OCI-LY7 (cell line): Measurements from ENCODE around the gene FAM171A2. TPM values are rescaled to one million over a fixed set of nuclear protein-coding genes. Genes with fewer than 3 reads are reported as not detected.

Experiments
- BruUV-seq: library from RNA; stranded (reverse); fragments of 400-500 nt; replicated peaks from 2 replicates; lab custom pipeline; 2021; lab: Mats Ljungman, UMichigan
- CTCF ChIA-PET: fragments of 300-600 bp; sonication (Branson Sonifier 250); formaldehyde crosslinking; loops from one replicate; lab custom pipeline; 2022; ENCODE audit warnings: antibody characterized with exemption; ENCODE audit not compliant: unreplicated experiment; lab: Charles Lee
- POLR2A ChIA-PET: fragments of 300-600 bp; sonication (Branson Sonifier 250); formaldehyde crosslinking; loops from one replicate; lab custom pipeline; 2022; ENCODE audit warnings: antibody characterized with exemption; lab: Charles Lee
- DNase-seq: peaks from one replicate; pipeline ENCODE4 v3.0.0-alpha.2; 2015; ENCODE audit warnings: low spot score
- H2AFZ ChIP-seq: fragments of 200-600 bp; sonication (generic), shearing (Covaris generic); 2 replicates; pipeline ENCODE4 v1.6.1; 2014; ENCODE audit warnings: mild to moderate bottlenecking, antibody characterized with exemption, low read length, moderate library complexity
- H3K27ac ChIP-seq: fragments of 200-600 bp; sonication (generic); 2 replicates; pipeline ENCODE4 v1.5.1; 2014; ENCODE audit warnings: mixed run types, low read depth, mild to moderate bottlenecking, moderate library complexity, low read length, inconsistent platforms; ENCODE audit not compliant: poor library complexity, severe bottlenecking
- H3K36me3 ChIP-seq: fragments of 200-600 bp; sonication (generic); 2 replicates; pipeline ENCODE4 v1.6.1; 2014; ENCODE audit warnings: mild to moderate bottlenecking, antibody characterized with exemption, low read length, moderate library complexity, mixed read lengths; ENCODE audit not compliant: insufficient read depth
- H3K4me1 ChIP-seq: fragments of 200-600 bp; sonication (generic); 2 replicates; pipeline ENCODE4 v1.5.1; 2014; ENCODE audit warnings: mild to moderate bottlenecking, low read length; ENCODE audit not compliant: insufficient read depth, poor library complexity, severe bottlenecking
- H3K4me2 ChIP-seq: fragments of 200-600 bp; sonication (generic); 2 replicates; pipeline ENCODE4 v1.6.1; 2014; ENCODE audit warnings: mild to moderate bottlenecking, low read length
- H3K4me3 ChIP-seq: fragments of 200-600 bp; sonication (generic); 2 replicates; pipeline ENCODE4 v1.5.1; 2014; ENCODE audit warnings: mild to moderate bottlenecking, low read depth, low read length; ENCODE audit not compliant: poor library complexity, severe bottlenecking
- H3K79me2 ChIP-seq: fragments of 200-600 bp; sonication (generic); 2 replicates; pipeline ENCODE4 v1.6.1; 2016; ENCODE audit warnings: low read depth, mild to moderate bottlenecking, low read length, moderate library complexity, mixed read lengths; ENCODE audit not compliant: insufficient read depth
- H3K9me2 ChIP-seq: fragments of 200-600 bp; sonication (generic); 2 replicates; pipeline ENCODE4 v1.6.1; 2016; ENCODE audit warnings: mild to moderate bottlenecking, low read length, mixed read lengths; ENCODE audit not compliant: insufficient read depth
- H3K9me3 ChIP-seq: fragments of 200-600 bp; sonication (generic); 2 replicates; pipeline ENCODE4 v1.6.1; 2014; ENCODE audit warnings: mild to moderate bottlenecking, mixed run types, low read length, mixed read lengths
- H4K20me1 ChIP-seq: fragments of 200-600 bp; sonication (generic); 2 replicates; pipeline ENCODE4 v1.6.1; 2014; ENCODE audit warnings: mild to moderate bottlenecking, antibody characterized with exemption, low read length, moderate library complexity, mixed read lengths; ENCODE audit not compliant: insufficient read depth
- CTCF ChIP-seq: fragments of 200-600 bp; sonication (generic); conservative IDR thresholded peaks from 2 replicates; pipeline ENCODE4 v1.5.1; 2014; ENCODE audit warnings: mild to moderate bottlenecking, antibody characterized with exemption, low read length, moderate library complexity, mixed read lengths
- EZH2phosphoT487 ChIP-seq: fragments of 200-600 bp; sonication (generic); IDR thresholded peaks from 2 replicates; pipeline ENCODE4 v1.6.1; 2018; ENCODE audit warnings: low read depth, borderline replicate concordance, mild to moderate bottlenecking, mixed run types, antibody characterized with exemption, low read length, moderate library complexity, mixed read lengths
- intact Hi-C: fragments of 100-400 bp; cut with micrococcal nuclease; formaldehyde crosslinking; loops from one replicate; pipeline ENCODE4 v1.10.0; 2022; ENCODE audit not compliant: unreplicated experiment
- total RNA-seq, 2 experiments: library from RNA; depleted of rRNA in 1 of 2; stranded (reverse); fragments of >200 nt in 1 of 2; shearing (Covaris generic) in 1 of 2; gene quantifications; 2 replicates each; pipeline ENCODE4 v1.2.3, GENCODE V29; 2014 to 2022

The FAM171A2 gene
- total RNA-seq, 2 experiments from 2014 or later = 3.4 to 4.6 TPM

- ChIA-PET POLR2A (interaction anchor here (1.2 kb wide), 1 partner anchor 13 kb away, joined by 3 read pairs; no protein-coding TSS in a partner anchor), CTCF (interaction anchor here (0.6 kb wide), 2 partner anchors 22 to 56 kb away, joined by 3 to 4 read pairs; no protein-coding TSS in a partner anchor)
- peak overlapping the region; percentile 61 for H3K4me3 ChIP-seq
- intact Hi-C loops = no loop called here
- H3K4me1 ChIP-seq = peaks cover 5% of the 10 kb centered on the region
- H3K27ac ChIP-seq = no peak overlapping the region
- H3K36me3 ChIP-seq = peaks cover 4% of the 10 kb centered on the region; the same call in 1 of the 2 replicates
- no peaks in the 10 kb centered on the region for H4K20me1 ChIP-seq
- no peaks in the 10 kb centered on the region for H3K9me3 ChIP-seq
- H3K4me2 ChIP-seq = peak overlapping the region; percentile 59; the same call in 1 of the 2 replicates
- DNase-seq = no peak
- H2AFZ ChIP-seq = no peak overlapping the region
- H3K9me2 ChIP-seq = no peaks in the 10 kb centered on the region
- TF ChIP-seq EZH2phosphoT487 = no peak
- no peak for TF ChIP-seq CTCF
- no peaks in the 10 kb centered on the region for H3K79me2 ChIP-seq
- BruUV-seq = no TSS peak
Observed at GRCh38 chr17:44314524-44314868, 49.2 kb downstream of the FAM171A2 start.

DNA sequence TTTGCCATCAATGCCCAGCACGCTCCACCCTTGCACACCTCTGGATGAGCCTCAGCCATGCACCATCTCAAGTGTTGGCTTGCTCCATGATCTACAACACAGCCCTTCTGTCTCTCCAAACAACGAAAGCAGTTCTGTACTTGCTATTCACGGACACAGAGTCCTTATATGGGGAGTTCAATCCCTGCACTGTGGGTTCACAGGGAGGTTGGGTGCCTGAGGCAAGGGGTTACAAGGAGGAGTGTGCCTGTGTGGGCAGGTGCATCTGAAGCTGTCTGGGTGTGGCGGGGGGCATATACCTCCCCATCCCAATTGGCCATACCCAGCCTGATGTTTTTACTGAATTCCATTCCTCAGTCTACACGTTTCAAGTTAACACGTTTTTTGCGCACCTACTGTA, 49.6 kb downstream of the FAM171A2 start:
- TF ChIP-seq CTCF (no peak), EZH2phosphoT487 (no peak)
- peaks cover 10% of the 10 kb centered on the region for H3K4me1 ChIP-seq
- H3K36me3 ChIP-seq = no peaks in the 10 kb centered on the region
- no TSS peak for BruUV-seq
- H2AFZ ChIP-seq = no peak overlapping the region
- ChIA-PET POLR2A (no interaction called here), CTCF (interaction anchor here (0.6 kb wide), 2 partner anchors 21 to 55 kb away, joined by 3 to 4 read pairs; no protein-coding TSS in a partner anchor)
- H3K27ac ChIP-seq = no peak overlapping the region
- DNase-seq = no peak
- no peaks in the 10 kb centered on the region for H3K79me2 ChIP-seq
- H3K9me3 ChIP-seq = no peaks in the 10 kb centered on the region
- H3K9me2 ChIP-seq = no peaks in the 10 kb centered on the region
- H4K20me1 ChIP-seq = no peaks in the 10 kb centered on the region
- intact Hi-C loops = no loop called here
- no peak overlapping the region for H3K4me2 ChIP-seq
- no peak overlapping the region for H3K4me3 ChIP-seq

DNA sequence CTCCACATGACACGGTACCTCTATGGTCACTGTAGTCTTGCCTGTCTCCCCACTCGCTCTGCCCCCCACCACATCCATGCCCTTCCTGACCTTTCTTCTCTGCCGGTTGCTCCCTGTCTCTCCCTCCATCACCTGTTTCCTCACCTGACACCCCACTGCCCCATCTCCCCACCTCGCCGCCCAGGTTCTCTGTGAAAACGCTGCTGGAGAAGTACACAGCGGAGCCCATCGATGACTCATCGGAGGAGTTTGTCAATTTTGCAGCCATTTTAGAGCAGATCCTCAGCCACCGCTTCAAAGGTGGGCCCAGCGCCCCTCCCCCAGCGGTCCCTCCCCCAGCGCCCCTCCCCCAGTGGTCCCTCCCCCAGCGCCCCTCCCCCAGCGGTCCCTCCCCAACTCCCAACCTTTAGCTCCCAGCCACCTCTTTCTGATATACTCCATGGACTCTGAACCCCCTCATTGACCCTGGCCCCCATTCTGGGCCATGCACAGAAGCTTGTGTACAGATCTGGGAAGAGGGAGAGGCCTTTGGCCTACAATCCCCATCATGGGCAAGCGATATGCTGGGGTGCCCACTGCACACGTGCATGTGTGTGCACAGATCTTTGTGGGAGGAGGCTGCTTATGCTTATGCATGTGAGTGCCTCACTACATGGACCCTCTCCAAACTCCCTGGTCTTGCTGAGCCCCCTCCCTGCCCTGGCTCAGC, 51.1 kb downstream of the FAM171A2 start:
- Histone ChIP-seq H3K4me1 (peaks cover 19% of the 10 kb centered on the region), H3K9me3 (no peaks in the 10 kb centered on the region), H4K20me1 (no peaks in the 10 kb centered on the region), H3K79me2 (no peaks in the 10 kb centered on the region), H3K9me2 (no peaks in the 10 kb centered on the region), H3K27ac (no peak overlapping the region), H3K4me2 (no peak overlapping the region), H2AFZ (no peak overlapping the region), H3K36me3 (no peaks in the 10 kb centered on the region), H3K4me3 (no peak overlapping the region)
- BruUV-seq = no TSS peak
- POLR2A ChIA-PET = no interaction called here
- CTCF ChIA-PET = no interaction called here
- TF ChIP-seq EZH2phosphoT487 (no peak), CTCF (no peak)
- no peak for DNase-seq
- intact Hi-C loops = no loop called here
